H1 (cell line): ENCODE measurements around the gene CCT6B.

ENCODE experiments used
- ATF2 ChIP-seq: IDR thresholded peaks from 2 replicates; pipeline ENCODE4 v1.6.1; 2012; ENCODE audit warnings: low read length, inconsistent platforms
- CEBPB ChIP-seq: IDR thresholded peaks from 2 replicates; pipeline ENCODE4 v1.6.1; 2012; ENCODE audit warnings: low read depth, low read length
- CHD1 ChIP-seq: IDR thresholded peaks from 2 replicates; pipeline ENCODE4 v1.6.1; 2012; ENCODE audit warnings: low read depth, low read length, improper control_type of control experiment
- CTCF ChIP-seq, 3 experiments: IDR thresholded peaks; 1 replicate in 2 of 3; 2 replicates in 1 of 3; pipeline versions ENCODE4 v1.5.1 to v1.6.1; 2011; ENCODE audit warnings: low read length in 3 of 3, mild to moderate bottlenecking in 3 of 3, inconsistent platforms in 2 of 3, low read depth in 1 of 3, moderate library complexity in 1 of 3; ENCODE audit not compliant: insufficient read depth in 1 of 3; ENCODE audit errors: control extremely low read depth in 1 of 3
- KDM1A ChIP-seq: fragments of 200-600, 300-600 bp; sonication (generic); IDR thresholded peaks from 2 replicates; pipeline ENCODE4 v1.7.1; 2016; ENCODE audit warnings: mild to moderate bottlenecking, low read length, borderline replicate concordance
- MAFK ChIP-seq: IDR thresholded peaks from 2 replicates; pipeline ENCODE4 v1.6.1; 2012; ENCODE audit warnings: low read depth, mild to moderate bottlenecking, improper control_type of control experiment, low read length
- POLR2AphosphoS5 ChIP-seq: IDR thresholded peaks from 2 replicates; pipeline ENCODE4 v1.6.1; 2011; ENCODE audit warnings: low read depth, low read length
- SAP30 ChIP-seq: fragments of 300-600 bp; sonication (generic); IDR thresholded peaks from 2 replicates; pipeline ENCODE4 v1.7.1; 2012; ENCODE audit warnings: low read length, moderate library complexity, mild to moderate bottlenecking, inconsistent platforms; ENCODE audit not compliant: insufficient read depth, insufficient replicate concordance
- SIX5 ChIP-seq: IDR thresholded peaks from 2 replicates; pipeline ENCODE4 v1.6.1; 2011; ENCODE audit warnings: mild to moderate bottlenecking, low read depth, low read length
- SP1 ChIP-seq: IDR thresholded peaks from 2 replicates; pipeline ENCODE4 v1.6.1; 2011; ENCODE audit warnings: low read depth, low read length

DNA sequence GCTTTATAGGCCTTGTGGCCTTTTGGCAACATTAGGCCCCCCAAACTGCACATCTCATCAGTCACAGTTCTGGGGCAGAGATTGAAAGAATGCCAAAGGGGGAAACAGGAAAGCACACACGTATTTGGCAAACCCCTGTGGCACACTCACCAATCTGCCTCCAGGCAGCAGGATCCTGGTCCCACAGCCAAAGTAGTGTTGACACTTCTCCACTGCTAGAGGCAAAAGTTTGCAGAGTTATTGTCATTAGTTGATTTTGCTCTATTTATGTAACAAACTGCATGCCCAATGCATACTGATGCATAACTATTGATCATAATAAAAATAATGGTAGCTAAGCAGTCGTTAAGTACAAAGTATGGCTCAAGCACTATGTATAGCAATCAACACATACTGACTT is 45.1 kb downstream of the CCT6B start:
- TF ChIP-seq CTCF (IDR thresholded peaks at IDR 0.05; ENCODE audit: control extremely low read depth in 1 of 3, insufficient read depth in 1 of 3, low read depth in 1 of 3, low read length in 3 of 3) (no peak), MAFK (no peak), SIX5 (no peak), KDM1A (no peak), POLR2AphosphoS5 (no peak), ATF2 (no peak), SP1 (no peak), SAP30 (no peak), CHD1 (no peak), CEBPB (no peak)
